Lung (tissue), 12 donors: ENCODE data around the gene GRIK1. TPM values are rescaled to one million over a fixed set of nuclear protein-coding genes. Genes with fewer than 3 reads are reported as not detected.

ENCODE experiments used
- ATAC-seq: fragments of 200-7000 bp; cut with Tn5 transposase; one replicate; pipeline ENCODE4 v1.9.1; 2020; ENCODE audit warnings: moderate number of reproducible peaks; ENCODE audit not compliant: insufficient read depth, low FRiP score
- DNase-seq, 3 donors: peaks; one replicate each; pipeline ENCODE4 v3.0.0-alpha.2; 2013 to 2017
- H3K27ac ChIP-seq, 2 donors: one replicate each; pipeline ENCODE4 v1.5.1; 2013; ENCODE audit warnings: mild to moderate bottlenecking in 2 of 2, moderate library complexity in 2 of 2, control low read depth in 1 of 2, inconsistent platforms in 1 of 2, low read depth in 1 of 2, low read length in 1 of 2
- H3K27me3 ChIP-seq, 3 donors: one replicate each; pipeline ENCODE4 v1.5.1; 2013; ENCODE audit warnings: low read length in 2 of 3; ENCODE audit not compliant: control insufficient read depth in 3 of 3, insufficient read depth in 3 of 3
- H3K36me3 ChIP-seq, 4 donors: one replicate each; pipeline ENCODE4 v1.5.1; 2013; ENCODE audit warnings: low read length in 4 of 4, mild to moderate bottlenecking in 1 of 4, moderate library complexity in 1 of 4; ENCODE audit not compliant: control insufficient read depth in 4 of 4, insufficient read depth in 4 of 4
- H3K4me1 ChIP-seq, 5 donors: one replicate each; pipeline ENCODE4 v1.5.1; 2013; ENCODE audit warnings: low read length in 5 of 5, mild to moderate bottlenecking in 2 of 5, moderate library complexity in 1 of 5; ENCODE audit not compliant: control insufficient read depth in 5 of 5, insufficient read depth in 5 of 5
- H3K4me3 ChIP-seq: one replicate; pipeline ENCODE4 v1.5.1; 2013; ENCODE audit warnings: mild to moderate bottlenecking, control low read depth, moderate library complexity
- H3K9ac ChIP-seq, 2 donors: one replicate each; pipeline ENCODE4 v1.5.1; 2013; ENCODE audit warnings: low read length in 2 of 2, control low read depth in 1 of 2; ENCODE audit not compliant: insufficient read depth in 1 of 2
- H3K9me3 ChIP-seq, 4 donors: one replicate each; pipeline ENCODE4 v1.5.1; 2013; ENCODE audit warnings: low read length in 3 of 4, mild to moderate bottlenecking in 1 of 4, moderate library complexity in 1 of 4; ENCODE audit not compliant: control insufficient read depth in 4 of 4, insufficient read depth in 3 of 4
- CTCF ChIP-seq: IDR thresholded peaks from 2 replicates; pipeline ENCODE4 v1.5.1; 2012; ENCODE audit warnings: mild to moderate bottlenecking; ENCODE audit errors: control extremely low read depth, extremely low read depth
- WGBS, 2 donors: extraction: QIAGEN DNeasy Blood & Tissue Kit; methylation state at CpG; one replicate each; pipeline ENCODE4 v1.1.7; 2013; 5-methylcytosine and 5-hydroxymethylcytosine counted together
- polyA plus RNA-seq, 2 donors: library from polyadenylated mRNA; stranded (reverse); fragments of 200-250 nt; gene quantifications; one replicate each; pipeline ENCODE4 v1.2.1, GENCODE V29; 2013
- total RNA-seq, 2 donors: library from RNA; depleted of rRNA in 1 of 2; stranded (reverse); fragments of >200 nt in 1 of 2; gene quantifications; one replicate each; pipeline ENCODE4 v1.2.1, GENCODE V29; 2014 to 2021
- donor health status: control.
- donor health status: control.
- donor health status: Bipolar disorder and iron deficiency.
- donor health status: healthy.
- donor health status: DM: yes; HTN: yes; CAD: no.

Gene GRIK1
- total and polyA plus RNA-seq, 4 donors = 0.26 TPM; not detected in 3

GRCh38 chr21:29867796-29868195 lies 72.0 kb downstream of the GRIK1 start:
- Histone ChIP-seq H3K4me1 (no peaks in the 10 kb centered on the region), H3K27ac (no peak overlapping the region), H3K4me3 (no peak overlapping the region), H3K9ac (no peak overlapping the region), H3K36me3 (no peaks in the 10 kb centered on the region), H3K27me3 (no peaks in the 10 kb centered on the region), H3K9me3 (no peaks in the 10 kb centered on the region)
- no peak for TF ChIP-seq CTCF
- DNase-seq = no peak
- no peak for ATAC-seq
- 68 to 95% methylated on average over 1 of the region's 1 CpG for WGBS, 2 donors

GRCh38 chr21:29860346-29860745 lies 79.5 kb downstream of the GRIK1 start:
- no peaks in the 10 kb centered on the region for H3K27me3 ChIP-seq
- TF ChIP-seq CTCF = no peak
- no peak overlapping the region for H3K27ac ChIP-seq
- H3K4me1 ChIP-seq = no peaks in the 10 kb centered on the region
- no peak overlapping the region for H3K9ac ChIP-seq
- ATAC-seq (no peak), DNase-seq (no peak)
- H3K36me3 ChIP-seq = no peaks in the 10 kb centered on the region
- H3K9me3 ChIP-seq = no peaks in the 10 kb centered on the region
- WGBS, 2 donors = 86 to 92% methylated on average over 2 of the region's 2 CpGs
- H3K4me3 ChIP-seq = no peak overlapping the region

- no peak overlapping the region for H3K27ac ChIP-seq
- no peaks in the 10 kb centered on the region for H3K4me1 ChIP-seq
- H3K4me3 ChIP-seq = no peak overlapping the region
- no peak for TF ChIP-seq CTCF
- DNase-seq (peak in 1 of 3 donors; percentile 9), ATAC-seq (no peak)
- no peaks in the 10 kb centered on the region for H3K9me3 ChIP-seq
- H3K36me3 ChIP-seq = no peaks in the 10 kb centered on the region
- no peaks in the 10 kb centered on the region for H3K27me3 ChIP-seq
- H3K9ac ChIP-seq = no peak overlapping the region
- 78 to 89% methylated on average over 6 of the region's 6 CpGs for WGBS, 2 donors
These were observed 82.6 kb downstream of the GRIK1 start for GRCh38 chr21:29857150-29857549.

GRCh38 chr21:29854795-29855194 lies 85.0 kb downstream of the GRIK1 start:
- Histone ChIP-seq H3K9me3 (no peaks in the 10 kb centered on the region), H3K36me3 (no peaks in the 10 kb centered on the region), H3K4me1 (no peaks in the 10 kb centered on the region), H3K4me3 (no peak overlapping the region), H3K9ac (no peak overlapping the region), H3K27me3 (no peaks in the 10 kb centered on the region), H3K27ac (no peak overlapping the region)
- DNase-seq (no peak), ATAC-seq (no peak)
- 97 to 98% methylated on average over 1 of the region's 1 CpG for WGBS, 2 donors
- no peak for TF ChIP-seq CTCF
